Gastroesophageal sphincter (tissue), 2 donors: Measurements from ENCODE around the gene CHAMP1.

ENCODE experiments used
- POLR2A ChIP-seq, 2 donors: fragments of 450-650 bp; IDR thresholded peaks; one replicate each; pipeline ENCODE4 v1.6.1; 2017; ENCODE audit warnings: antibody characterized with exemption in 2 of 2, mild to moderate bottlenecking in 2 of 2, moderate library complexity in 1 of 2
- POLR2AphosphoS5 ChIP-seq: sonication (generic); formaldehyde crosslinking; IDR thresholded peaks from one replicate; pipeline ENCODE4 v1.6.1; 2017; ENCODE audit warnings: antibody characterized with exemption

- TF ChIP-seq POLR2AphosphoS5, result no peak
- no peak for TF ChIP-seq POLR2A (IDR thresholded peaks at IDR 0.05)
These were observed 4.3 kb downstream of the CHAMP1 start for GRCh38 chr13:114318624-114319023.
